Measurements from ENCODE around the gene PRX.
"Not testable (repeated sequence)": the region's sequence is repeated elsewhere in the genome, so short reads cannot be mapped to it uniquely, and the experiment has no call there.

Gene PRX, protein sequence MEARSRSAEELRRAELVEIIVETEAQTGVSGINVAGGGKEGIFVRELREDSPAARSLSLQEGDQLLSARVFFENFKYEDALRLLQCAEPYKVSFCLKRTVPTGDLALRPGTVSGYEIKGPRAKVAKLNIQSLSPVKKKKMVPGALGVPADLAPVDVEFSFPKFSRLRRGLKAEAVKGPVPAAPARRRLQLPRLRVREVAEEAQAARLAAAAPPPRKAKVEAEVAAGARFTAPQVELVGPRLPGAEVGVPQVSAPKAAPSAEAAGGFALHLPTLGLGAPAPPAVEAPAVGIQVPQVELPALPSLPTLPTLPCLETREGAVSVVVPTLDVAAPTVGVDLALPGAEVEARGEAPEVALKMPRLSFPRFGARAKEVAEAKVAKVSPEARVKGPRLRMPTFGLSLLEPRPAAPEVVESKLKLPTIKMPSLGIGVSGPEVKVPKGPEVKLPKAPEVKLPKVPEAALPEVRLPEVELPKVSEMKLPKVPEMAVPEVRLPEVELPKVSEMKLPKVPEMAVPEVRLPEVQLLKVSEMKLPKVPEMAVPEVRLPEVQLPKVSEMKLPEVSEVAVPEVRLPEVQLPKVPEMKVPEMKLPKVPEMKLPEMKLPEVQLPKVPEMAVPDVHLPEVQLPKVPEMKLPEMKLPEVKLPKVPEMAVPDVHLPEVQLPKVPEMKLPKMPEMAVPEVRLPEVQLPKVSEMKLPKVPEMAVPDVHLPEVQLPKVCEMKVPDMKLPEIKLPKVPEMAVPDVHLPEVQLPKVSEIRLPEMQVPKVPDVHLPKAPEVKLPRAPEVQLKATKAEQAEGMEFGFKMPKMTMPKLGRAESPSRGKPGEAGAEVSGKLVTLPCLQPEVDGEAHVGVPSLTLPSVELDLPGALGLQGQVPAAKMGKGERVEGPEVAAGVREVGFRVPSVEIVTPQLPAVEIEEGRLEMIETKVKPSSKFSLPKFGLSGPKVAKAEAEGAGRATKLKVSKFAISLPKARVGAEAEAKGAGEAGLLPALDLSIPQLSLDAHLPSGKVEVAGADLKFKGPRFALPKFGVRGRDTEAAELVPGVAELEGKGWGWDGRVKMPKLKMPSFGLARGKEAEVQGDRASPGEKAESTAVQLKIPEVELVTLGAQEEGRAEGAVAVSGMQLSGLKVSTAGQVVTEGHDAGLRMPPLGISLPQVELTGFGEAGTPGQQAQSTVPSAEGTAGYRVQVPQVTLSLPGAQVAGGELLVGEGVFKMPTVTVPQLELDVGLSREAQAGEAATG (N-terminal part only)

DNA sequence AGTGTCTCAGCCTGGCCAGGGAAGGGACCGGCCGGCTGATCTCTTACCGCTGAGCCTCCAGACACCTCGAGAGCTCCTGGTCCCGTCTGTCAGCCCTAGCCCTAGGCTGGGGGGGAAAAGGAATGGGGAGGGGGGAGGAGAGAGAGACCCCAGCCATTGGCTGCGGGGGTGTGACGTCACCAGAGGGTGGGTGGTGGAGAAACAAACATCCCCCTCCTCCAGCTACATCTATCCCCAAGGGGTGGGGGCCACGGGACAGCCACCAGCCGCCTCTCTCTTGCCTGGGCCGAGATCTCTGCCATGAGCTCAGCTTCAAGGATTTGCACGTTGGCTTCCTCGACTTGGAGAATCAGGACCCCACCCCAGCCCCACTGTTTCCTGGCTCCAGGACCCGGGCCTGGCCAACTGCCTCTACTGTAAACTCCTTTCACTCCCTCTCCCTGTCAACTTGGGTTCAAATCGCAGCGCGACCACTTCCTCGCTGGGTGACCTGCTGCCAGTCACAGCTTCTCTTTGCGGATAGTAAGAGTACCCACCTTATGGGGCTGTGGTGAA is at the start of gene PRX:
TSS of gene PRX (minus strand) at position 88 of the 555 bp plus-strand sequence. CDS start 5,446 bp downstream, outside the sequence.
- DNase-seq (ENCODE audit: low spot score) = no peak

DNA sequence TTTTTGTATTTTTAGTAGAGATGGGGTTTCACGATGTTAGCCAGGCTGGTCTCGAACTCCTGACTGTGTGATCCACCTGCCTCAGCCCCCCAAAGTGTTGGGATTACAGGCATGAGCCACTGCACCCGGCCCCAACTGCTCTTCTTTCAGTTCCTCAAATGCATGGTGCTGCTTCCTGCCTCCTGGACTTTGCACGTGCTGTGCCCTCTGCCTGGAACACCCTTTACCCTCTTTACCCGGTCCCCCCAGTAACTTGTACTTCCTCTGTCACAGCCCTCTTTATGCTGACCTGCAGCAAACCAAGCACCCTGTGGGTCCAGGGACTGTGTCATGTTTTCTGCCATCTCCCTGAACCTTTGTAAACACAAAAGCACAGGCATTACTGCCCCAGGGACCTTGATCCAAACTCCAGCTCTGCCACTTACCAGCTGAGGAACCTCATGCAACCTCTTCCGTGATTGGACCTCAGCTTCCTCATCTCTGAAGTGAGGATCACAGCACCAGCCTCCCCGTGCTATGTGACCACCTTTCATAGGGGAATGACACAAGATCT is 48.6 kb upstream of the PRX start:
- DNase-seq (ENCODE audit: low spot score) = no peak

DNA sequence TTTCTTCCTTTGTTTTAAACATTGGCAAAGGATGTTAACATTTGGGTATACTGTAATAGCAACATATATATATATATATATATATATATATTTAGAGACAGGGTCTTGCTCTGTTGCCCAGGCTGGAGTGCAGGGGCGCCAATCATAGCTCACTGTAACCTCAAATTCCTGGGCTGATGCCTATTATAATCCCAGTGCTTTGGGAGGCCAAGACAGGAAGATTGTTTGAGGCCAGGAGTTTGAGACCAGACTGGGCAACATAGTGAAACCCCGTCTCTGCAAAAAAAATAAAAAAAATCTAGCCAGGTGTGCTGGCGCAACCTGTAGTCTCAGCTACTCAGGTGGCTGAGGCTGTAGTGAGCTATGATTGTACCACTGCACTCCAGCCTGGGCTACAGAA is 47.0 kb upstream of the PRX start:
- DNase-seq (ENCODE audit: low spot score) = no peak

DNA sequence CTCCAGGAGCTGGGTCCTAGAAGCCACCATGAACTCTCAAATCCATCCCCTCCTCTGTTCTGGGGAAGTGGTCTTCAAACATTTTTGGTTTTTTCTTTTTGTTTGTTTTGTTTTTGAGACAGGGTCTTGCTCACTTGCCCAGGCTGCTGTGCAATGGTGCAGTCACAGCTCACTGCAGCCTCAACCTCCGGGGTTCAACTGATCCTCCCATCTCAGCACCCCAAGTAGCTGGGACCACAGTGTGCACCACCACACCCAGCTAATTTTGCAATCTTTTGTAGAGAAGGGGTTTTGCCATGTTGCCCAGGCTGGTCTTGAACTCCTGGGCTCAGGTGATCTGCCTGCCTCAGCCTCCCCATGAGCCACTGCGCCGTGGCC is 45.4 kb upstream of the PRX start:
- DNase-seq (ENCODE audit: low spot score) = no peak

DNA sequence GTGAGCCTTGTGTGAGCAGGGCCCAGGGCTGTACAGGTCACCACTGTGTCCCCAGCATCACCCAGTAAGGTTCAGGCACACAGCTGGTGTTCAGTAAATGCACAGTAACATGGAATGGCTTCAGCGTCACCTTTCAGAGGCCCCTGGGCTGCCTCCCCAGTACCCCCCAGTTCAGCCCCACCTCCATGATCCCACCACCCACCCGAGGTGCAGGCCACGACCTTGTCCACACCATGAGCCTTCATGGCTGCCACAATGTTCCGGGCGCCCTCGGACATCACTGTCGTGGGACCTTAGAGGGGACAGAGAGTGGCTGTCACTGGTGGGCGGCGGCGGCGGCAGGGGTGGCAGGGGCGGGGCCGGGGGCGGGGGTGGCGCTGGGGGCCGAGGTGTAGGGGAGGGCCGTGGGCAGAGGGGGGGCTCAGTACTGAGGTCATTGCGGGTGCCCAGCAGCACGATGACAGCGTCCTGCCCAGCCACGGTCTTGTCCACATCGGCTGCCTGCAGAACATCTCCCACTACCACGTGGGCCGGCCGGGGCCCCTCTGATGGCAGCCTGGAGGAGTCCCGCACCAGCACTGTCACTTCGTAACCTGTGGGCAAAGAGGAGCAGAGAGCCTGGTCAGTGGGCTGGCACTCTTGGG is 44.9 kb upstream of the PRX start:
- no peak for DNase-seq (ENCODE audit: low spot score)

DNA sequence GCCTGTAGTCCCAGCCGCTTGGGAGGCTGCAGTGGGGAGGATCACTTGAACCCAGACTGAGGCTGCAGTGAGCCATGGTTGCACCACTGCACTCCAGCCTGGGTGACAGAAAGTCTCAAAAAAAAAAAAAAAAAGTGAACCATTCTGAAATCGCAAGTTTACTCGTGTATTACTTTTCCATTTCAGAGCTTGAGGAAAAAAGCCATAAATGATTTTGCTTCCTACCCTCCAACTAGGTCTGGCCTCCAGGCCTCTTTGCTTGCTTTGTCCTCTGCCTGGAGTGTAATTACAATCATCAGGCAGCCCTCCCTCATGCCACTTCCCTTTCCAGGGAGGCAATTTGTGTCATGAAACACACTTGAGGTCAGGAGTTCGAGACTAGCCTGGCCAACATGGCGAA is 43.9 kb upstream of the PRX start:
- no peak for DNase-seq (ENCODE audit: low spot score)

DNA sequence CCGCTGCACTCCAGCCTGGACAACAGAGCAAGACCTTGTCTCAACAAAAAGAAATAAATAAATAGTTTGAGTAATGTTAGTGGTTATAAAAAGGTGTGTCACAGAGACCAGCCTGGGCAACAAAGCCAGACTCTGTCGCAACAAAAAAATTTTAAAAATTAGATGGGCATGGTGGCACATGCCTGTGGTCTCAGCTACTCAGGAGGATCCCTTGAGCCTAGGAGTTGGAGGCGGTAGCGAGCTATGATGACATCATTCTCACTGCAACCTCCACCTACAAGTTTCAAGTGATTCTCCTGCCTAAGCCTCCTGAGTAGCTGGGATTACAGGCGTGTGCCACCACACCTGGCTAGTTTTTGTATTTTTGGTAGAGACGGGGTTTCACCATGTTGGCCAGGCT is 40.8 kb upstream of the PRX start:
- not testable (repeated sequence) for DNase-seq (ENCODE audit: low spot score)

DNA sequence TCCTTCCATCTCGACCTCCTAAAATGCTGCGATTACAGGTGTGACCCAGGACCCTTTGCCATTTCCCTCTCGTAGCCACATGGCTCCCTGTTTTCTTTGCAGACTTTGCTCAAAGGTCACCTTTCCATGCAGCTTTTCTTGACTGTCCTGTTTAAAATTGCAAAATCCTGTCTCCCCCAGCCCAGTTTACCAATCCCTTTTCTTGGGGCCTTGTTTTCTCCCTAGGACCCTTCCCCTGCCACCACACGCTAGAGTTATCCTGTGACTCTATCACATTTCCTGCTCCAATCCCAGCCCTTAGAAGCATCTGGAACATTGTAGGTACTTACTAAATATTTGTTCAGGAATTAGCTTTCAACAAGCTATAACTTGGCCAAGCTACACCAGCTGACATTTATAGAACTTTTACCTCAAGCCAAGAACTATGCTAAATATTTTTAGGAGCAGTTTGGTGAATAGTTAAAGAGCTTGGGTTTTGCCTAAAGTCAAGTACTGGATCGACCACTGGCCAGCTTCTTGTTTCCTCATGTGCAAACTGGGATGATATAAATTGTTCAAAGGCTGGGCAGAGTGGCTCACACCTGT is 40.1 kb upstream of the PRX start:
- DNase-seq (ENCODE audit: low spot score) = no peak

DNA sequence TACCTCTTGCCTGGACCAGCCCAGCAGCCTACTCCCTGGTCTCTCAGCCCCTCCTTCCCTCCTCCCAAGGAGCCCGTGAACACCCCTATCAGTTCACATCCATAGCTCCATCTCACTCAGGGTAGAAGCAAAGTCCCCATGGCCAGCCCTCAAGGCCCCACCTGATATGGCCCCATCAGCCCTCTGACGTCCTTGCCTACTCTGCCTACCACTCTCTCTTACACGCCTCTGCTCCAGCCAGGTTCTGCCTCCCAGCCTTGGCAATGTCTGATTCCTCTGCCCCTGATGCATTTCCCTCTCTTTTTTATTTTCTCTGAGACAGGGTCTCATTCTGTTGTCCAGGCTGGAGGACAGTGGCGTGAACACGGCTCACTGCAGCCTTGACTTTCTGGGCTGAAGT is 38.8 kb upstream of the PRX start:
- DNase-seq (ENCODE audit: low spot score) = no peak

DNA sequence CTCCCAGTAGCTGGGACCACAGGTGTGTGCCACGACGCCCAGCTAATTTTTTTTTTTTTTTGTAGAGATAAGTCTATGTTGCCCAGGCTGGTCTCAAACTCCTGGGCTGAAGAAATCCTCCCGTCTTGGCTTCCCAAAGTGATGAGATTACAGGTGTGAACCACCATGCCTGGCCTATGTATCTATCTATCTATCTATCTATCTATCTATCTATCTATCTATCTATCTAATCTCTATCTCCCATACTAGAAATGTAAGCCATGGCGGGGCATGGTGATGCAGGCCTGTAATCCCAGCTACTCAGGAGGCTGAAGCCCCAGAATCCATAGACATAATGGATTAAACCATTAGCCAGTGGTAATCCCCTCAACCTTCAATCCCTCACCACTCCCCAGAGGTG is 37.5 kb upstream of the PRX start:
- no peak for DNase-seq (ENCODE audit: low spot score)

DNA sequence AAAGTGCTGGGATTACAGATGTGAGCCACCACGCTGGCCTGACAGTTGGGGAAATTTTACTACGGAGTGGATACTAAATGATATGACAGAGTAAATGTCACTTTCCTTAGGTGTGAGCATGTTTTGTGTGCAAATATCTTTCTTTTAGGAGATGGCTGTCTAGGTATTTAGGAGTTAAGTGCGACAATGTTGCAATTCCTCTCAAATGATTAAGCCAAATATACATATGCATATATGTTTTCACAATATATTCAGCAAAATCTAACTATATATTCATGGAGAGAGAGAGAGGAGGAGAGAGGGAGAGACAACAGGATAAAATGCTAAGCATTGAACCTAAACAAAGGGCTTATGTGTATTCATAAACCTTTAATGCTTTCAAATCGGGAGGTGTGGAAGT is 36.3 kb upstream of the PRX start:
- no peak for DNase-seq (ENCODE audit: low spot score)

DNA sequence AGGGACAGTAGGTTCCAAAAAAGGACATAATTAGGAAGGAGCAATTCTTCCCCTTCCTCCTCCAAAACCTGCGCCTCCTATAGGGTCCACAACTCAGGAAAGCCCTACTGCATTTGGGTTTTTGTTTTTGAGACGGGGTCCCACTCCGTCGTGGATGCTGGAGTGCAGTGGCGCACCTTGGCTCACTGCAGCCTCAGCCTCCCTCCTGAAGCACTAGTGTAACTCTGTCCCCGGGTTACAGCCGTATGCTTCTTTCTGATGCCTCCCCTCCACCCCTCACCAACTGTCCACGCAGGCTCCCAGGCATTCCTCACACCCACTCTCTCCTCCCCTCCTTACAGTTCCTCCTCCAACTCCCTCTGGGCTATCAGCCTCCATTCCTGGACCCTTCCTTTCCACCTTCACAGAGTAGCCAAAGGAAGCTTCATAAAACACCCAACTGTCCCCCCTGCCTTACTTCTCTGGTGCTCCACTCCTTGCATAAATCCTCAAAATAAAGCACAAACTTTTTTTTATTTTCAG is 33.1 kb upstream of the PRX start:
- DNase-seq (ENCODE audit: low spot score) = no peak

DNA sequence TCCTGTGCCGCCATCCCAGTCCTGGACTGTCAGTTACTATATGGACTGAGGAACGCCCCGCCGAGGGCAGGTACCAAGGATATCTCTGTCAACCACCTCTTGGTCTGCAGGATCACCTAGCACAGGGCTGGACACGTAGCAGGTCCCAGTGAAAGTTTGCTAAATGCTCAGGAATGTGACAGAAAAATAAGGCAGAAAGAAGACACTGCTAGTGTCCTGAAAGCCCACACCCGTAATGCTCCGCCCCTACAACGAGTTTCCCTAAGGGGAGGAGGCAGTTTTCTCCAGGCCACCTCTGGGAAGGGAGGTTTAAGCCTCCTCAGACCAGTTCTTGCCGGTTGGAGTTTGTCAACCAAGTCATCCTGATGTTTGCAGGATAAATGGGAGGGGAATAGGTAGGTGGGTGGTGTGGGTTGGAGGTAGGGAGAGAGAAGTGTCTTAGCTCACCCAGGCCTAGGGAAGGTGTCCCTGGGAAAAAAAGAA is 32.6 kb upstream of the PRX start:
- DNase-seq (ENCODE audit: low spot score) = no peak

DNA sequence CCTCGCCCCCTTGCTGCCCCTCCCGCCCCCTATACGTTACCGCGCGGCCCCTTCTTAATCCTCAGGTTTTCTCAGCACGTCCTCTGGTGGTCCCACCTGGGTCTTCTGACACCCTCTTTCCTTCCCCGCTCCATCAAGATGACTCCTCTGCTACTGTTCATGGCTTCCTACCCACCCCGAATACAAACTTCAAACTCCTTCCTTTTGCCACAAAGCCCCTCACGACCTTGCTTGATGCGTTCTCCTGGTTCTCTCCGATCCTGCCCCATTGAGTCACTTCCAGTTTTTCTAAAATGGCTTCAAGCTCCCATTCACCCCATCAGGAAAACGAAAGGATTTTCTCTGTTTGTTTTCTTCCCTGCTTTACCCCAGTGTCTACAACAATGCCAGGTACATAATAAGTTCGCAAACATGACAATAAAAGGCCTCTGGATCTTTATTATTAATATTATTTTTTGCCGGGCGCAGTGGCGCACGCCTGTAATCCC is 31.7 kb upstream of the PRX start:
- DNase-seq (ENCODE audit: low spot score) = no peak

DNA sequence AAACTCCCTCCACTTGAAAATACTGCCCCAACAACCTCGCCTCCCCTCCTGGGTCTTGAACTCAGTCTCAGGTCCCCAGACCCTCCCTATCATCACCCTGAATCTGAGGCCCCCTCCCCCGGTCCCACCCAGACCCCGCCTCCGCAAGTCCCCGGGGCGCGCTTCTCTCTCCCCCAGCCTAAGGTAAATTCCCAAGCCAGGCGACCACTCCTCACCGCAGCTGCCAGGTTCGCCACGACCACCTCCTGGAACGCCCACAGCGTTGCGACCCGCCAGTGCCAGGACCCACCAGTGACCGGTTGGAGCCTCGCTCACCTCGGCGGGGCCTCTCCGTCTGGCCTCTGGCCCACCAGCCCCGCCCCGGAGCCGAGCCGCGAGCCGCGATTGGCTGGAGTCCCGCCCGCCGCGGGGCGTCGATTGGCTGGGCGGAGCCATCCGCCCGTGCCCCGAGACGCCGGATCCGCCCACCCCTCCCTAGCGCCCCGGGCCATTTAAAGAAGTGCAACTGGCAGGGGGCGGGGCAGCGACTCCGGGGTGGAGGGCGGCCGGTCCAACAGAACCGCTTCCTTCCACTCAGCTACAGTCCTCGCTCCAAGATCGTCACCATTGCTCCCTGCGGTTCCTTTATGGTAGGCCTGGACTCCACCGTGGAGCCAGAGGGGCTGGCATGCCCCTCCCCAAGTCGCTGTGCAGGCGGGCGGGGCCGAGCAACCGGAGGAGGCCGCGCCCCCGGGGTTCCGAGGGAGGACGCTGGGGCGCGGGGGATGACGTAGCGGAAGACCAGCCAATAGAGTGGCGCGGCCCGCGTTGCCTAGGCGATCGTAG is 31.0 kb upstream of the PRX start, which contains the start of gene SERTAD3:
TSS of gene SERTAD3 (minus strand) at position 336 of the 825 bp plus-strand sequence. CDS start 2,255 bp downstream, outside the sequence.
- DNase-seq (ENCODE audit: low spot score) = peak; percentile 96

DNA sequence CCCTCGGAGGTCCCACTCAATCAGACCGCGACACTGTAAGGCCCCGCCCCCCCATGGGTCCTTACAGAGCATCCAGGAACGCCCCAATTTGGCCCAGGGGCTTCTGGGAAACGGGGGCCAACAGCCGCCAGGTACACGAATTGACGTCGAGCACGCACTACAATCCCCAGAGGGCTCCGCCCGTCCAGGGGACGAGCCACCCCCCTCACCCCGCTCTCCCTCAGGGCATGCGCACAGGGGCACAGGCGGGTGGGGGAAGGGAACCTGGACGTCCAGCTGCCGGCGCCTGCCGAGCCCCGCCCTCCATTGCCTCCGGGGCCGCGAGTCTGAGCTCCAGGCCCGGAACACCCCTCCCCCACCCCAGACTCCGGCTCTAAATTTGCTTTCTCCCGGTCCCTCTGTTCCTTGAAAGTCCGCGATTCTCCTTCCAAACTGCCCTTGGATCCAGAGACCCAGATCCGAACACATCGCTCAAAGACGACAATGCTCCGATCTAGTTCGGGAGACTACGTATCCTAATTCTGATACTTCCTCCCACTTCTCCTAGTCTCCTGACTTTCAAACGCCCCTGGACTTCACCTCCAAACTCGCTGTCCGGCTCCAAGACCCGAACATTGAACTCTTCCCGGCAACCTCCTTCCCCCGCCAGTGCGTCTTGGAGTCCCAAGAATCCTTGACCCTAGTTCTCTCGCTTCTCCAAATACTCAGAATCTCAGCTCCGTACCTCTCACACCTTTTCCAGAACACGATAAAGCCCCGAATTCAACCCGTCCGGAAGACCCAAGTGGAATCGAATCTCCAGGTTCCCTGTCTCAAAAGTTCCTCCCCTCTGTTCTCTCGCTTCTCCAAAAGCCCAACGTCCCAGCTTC is 30.2 kb upstream of the PRX start:
- DNase-seq (ENCODE audit: low spot score) = peak; percentile 99

DNA sequence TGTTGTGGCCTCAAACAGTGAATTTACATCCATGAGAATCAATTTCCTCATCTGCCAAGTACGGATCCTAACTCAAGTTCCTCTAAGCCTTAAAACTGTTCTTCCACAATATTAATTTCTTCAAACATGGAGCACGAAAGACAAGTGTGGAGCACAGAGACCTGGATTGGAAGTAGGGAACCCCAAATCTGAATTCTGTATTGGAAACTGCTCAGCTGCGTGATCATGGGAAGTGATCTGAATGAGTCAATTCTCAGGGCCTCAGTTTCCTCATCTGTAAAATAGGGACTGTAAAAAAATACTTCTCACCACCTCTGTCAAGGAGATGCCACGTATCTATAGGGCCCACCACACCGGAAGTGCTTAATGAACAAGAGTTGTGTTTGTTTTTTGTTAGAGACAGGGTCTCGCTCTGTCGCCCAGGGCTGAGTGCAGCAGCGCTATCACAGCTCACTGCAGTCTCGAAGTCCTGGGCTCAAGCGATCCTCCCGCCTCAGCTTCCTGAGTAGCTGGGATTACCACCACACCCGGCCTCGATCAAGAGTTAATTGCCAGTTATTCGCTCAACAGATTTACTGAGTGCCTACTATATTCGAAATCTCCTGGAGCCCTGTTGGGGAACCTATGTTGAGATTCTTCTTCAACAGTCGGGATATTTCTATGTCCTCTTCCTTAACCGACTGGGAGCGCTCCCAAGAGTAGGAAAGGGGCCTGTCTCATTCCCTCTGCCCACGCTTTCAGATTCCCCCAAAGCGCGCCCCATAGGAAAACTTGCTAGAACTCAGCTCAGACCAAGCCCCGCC is 29.4 kb upstream of the PRX start:
- no peak for DNase-seq (ENCODE audit: low spot score)

Data from LoVo (cell line).